H1 (cell line): ENCODE results near the gene MSANTD2. TPM values are rescaled to one million over a fixed set of nuclear protein-coding genes. Genes with fewer than 3 reads are reported as not detected.
A peak's percentile ranks its signal among the peaks of the same experiment; 100 is the strongest.

Source experiments
- ATF3 ChIP-seq: IDR thresholded peaks from 2 replicates; pipeline ENCODE4 v1.6.1; 2011; ENCODE audit warnings: low read depth, mild to moderate bottlenecking, low read length; ENCODE audit not compliant: insufficient read depth
- CHD2 ChIP-seq: IDR thresholded peaks from 2 replicates; pipeline ENCODE4 v1.6.1; 2012; ENCODE audit warnings: low read length, improper control_type of control experiment
- E2F6 ChIP-seq: IDR thresholded peaks from 2 replicates; pipeline ENCODE4 v1.6.1; 2012; ENCODE audit warnings: inconsistent platforms
- EGR1 ChIP-seq: IDR thresholded peaks from 2 replicates; pipeline ENCODE4 v1.6.1; 2011; ENCODE audit warnings: low read depth, low read length, borderline replicate concordance
- EZH2 ChIP-seq: fragments of 200-600 bp; sonication (generic); IDR thresholded peaks from 2 replicates; pipeline ENCODE4 v1.7.1; 2012; ENCODE audit warnings: low read depth, mild to moderate bottlenecking, moderate library complexity, low read length, inconsistent platforms; ENCODE audit not compliant: severe bottlenecking
- FOSL1 ChIP-seq: IDR thresholded peaks from 2 replicates; pipeline ENCODE4 v1.6.1; 2011; ENCODE audit warnings: mild to moderate bottlenecking, low read depth, low read length, moderate library complexity; ENCODE audit not compliant: insufficient read depth
- GABPA ChIP-seq: IDR thresholded peaks from 2 replicates; pipeline ENCODE4 v1.6.1; 2011; ENCODE audit warnings: mild to moderate bottlenecking, low read length, moderate library complexity, borderline replicate concordance; ENCODE audit not compliant: insufficient read depth
- HDAC2 ChIP-seq, 2 experiments: fragments of 300-600 bp in 1 of 2; sonication (generic) in 1 of 2; IDR thresholded peaks; 2 replicates each; pipeline ENCODE4 v1.6.1; 2011 to 2012; ENCODE audit warnings: low read depth in 2 of 2, low read length in 2 of 2, mild to moderate bottlenecking in 2 of 2, moderate library complexity in 2 of 2, borderline replicate concordance in 1 of 2, inconsistent platforms in 1 of 2
- KDM4A ChIP-seq: IDR thresholded peaks from one replicate; pipeline ENCODE4 v1.7.1; 2012; ENCODE audit warnings: low read depth, mild to moderate bottlenecking, moderate library complexity, low read length, inconsistent platforms; ENCODE audit not compliant: severe bottlenecking
- RAD21 ChIP-seq, 2 experiments: IDR thresholded peaks in 1 of 2; conservative IDR thresholded peaks in 1 of 2; 2 replicates each; pipeline ENCODE4 v1.6.1; 2011; ENCODE audit warnings: low read depth in 2 of 2, low read length in 2 of 2, improper control_type of control experiment in 1 of 2, inconsistent platforms in 1 of 2, mild to moderate bottlenecking in 1 of 2, moderate library complexity in 1 of 2
- RBBP5 ChIP-seq: IDR thresholded peaks from 2 replicates; pipeline ENCODE4 v1.7.1; 2012; ENCODE audit warnings: low read depth, mild to moderate bottlenecking, inconsistent platforms, low read length, moderate library complexity, borderline replicate concordance
- SIRT6 ChIP-seq: IDR thresholded peaks from one replicate; pipeline ENCODE4 v1.7.1; 2012; ENCODE audit warnings: low read length, inconsistent platforms
- SP1 ChIP-seq: IDR thresholded peaks from 2 replicates; pipeline ENCODE4 v1.6.1; 2011; ENCODE audit warnings: low read depth, low read length
- TBP ChIP-seq: IDR thresholded peaks from 2 replicates; pipeline ENCODE4 v1.6.1; 2011; ENCODE audit warnings: low read depth, low read length, improper control_type of control experiment
- USF2 ChIP-seq: IDR thresholded peaks from 2 replicates; pipeline ENCODE4 v1.6.1; 2011; ENCODE audit warnings: low read length, improper control_type of control experiment
- polyA plus RNA-seq, 7 experiments: library from polyadenylated mRNA; depleted of rRNA in 3 of 7; stranded (reverse) in 5 of 7; unstranded in 2 of 7; fragments of >200 nt in 5 of 7; fragments of 200-250 nt in 2 of 7; gene quantifications; 1 replicate in 5 of 7; 2 replicates in 1 of 7; 4 replicates in 1 of 7; pipeline versions ENCODE4 v1.2.1 to v1.2.3, GENCODE V29; 2011 to 2013; ENCODE audit warnings: missing spikeins in 2 of 7, mixed read lengths in 2 of 7
- total RNA-seq: library from RNA; stranded (reverse); fragmentation: NEBNext Ultra II Directional; extraction: Animal tissue kit (Norgen Biotek cat#: 25700); gene quantifications from 2 replicates; pipeline ENCODE4 v1.2.1, GENCODE V29; 2021

Gene MSANTD2
- total and polyA plus RNA-seq, 2 of the 8 experiments (the other 6 are each of a cell fraction or from before 2014, with no cell fraction given), result 8.2 to 15.9 TPM

- peak; percentile 82 for TF ChIP-seq KDM4A
- no peak for TF ChIP-seq FOSL1
- peak; percentile 24 for TF ChIP-seq EGR1
- peak; percentile 64; the same call in 1 of the 2 replicates for TF ChIP-seq SP1
- TF ChIP-seq USF2, result no peak
- no peak for TF ChIP-seq GABPA
- TF ChIP-seq RAD21 (IDR thresholded peaks at IDR 0.05 in 1 of 2, conservative IDR thresholded peaks at IDR 0.05 in 1 of 2; ENCODE audit: low read depth in 2 of 2, low read length in 2 of 2), result peak; percentile 29 to 36; a peak in 2 of 4 replicates
- TF ChIP-seq SIRT6, result no peak
- no peak; the same call in 1 of the 2 replicates for TF ChIP-seq E2F6
- TF ChIP-seq HDAC2 (IDR thresholded peaks at IDR 0.05; ENCODE audit: borderline replicate concordance in 1 of 2, low read depth in 2 of 2, low read length in 2 of 2), result peak in 1 of 2 experiments; percentile 77; a peak in 1 of 4 replicates
- peak; percentile 80 for TF ChIP-seq RBBP5
- TF ChIP-seq ATF3, result no peak
- peak; percentile 23; the same call in 1 of the 2 replicates for TF ChIP-seq CHD2
- TF ChIP-seq EZH2, result no peak
- TF ChIP-seq TBP, result no peak
Measured at GRCh38 chr11:124746621-124747243, 53.5 kb downstream of the MSANTD2 start (continued).
